Measurements from ENCODE around the gene ZNF540. TPM values are rescaled to one million over a fixed set of nuclear protein-coding genes. Genes with fewer than 3 reads are reported as not detected.
"Not testable (repeated sequence)": the region's sequence is repeated elsewhere in the genome, so short reads cannot be mapped to it uniquely, and the experiment has no call there.

The ZNF540 gene
- total RNA-seq, 1 donor from 2014 or later: 0.41 TPM

DNA sequence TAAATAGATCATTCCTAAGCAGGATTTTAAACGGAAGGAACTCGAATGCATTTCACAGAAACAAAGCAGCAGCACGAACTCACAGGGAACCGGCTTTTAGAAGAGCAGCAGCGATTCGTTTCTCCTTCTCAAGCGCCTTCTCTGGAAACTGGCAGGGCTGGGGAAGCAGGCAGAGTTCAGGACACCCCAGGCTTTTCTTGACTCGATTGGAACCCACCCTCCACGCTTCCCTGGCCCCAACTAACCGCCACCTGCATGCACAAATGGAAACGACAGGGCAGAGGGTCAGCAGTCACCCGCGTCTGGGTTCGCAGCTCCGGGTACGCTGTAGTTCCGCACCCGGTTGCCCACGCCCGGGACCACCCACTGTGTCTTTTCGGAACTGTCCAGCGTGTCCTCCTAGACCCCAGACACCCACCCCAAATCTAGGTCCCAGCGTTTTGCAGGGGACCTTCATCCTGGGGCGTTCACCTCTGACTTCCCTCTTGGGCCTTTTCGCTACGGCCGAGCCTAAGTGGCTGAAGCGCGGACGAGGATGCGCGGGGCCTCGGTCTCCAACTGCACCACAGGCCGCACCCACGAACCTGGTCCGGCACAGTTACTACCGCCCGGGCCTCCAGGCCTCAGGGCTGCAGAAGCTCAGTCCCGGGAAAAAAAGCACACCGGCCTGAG lies 60.1 kb downstream of the ZNF540 start:
- H3K4me1 Mint-ChIP-seq (ENCODE audit: low read depth): peaks cover 22% of the 10 kb centered on the region
- peak; percentile 18 for DNase-seq (ENCODE audit: low spot score)
- H3K36me3 Mint-ChIP-seq (ENCODE audit: low read depth): peaks cover 46% of the 10 kb centered on the region
- intact Hi-C loops (cut with micrococcal nuclease): loop anchor here (1.0 to 2.0 kb wide), 4 partner anchors 60 to 436 kb away; partner anchors contain the start of genes ZNF383, ZNF540, ZNF570 and ZNF571
- H3K27me3 Mint-ChIP-seq (ENCODE audit: low read depth): no peaks in the 10 kb centered on the region
- H3K27ac Mint-ChIP-seq: peak overlapping the region; percentile 93
- peaks cover 34% of the 10 kb centered on the region for H3K9me3 Mint-ChIP-seq
- H3K4me3 Mint-ChIP-seq (ENCODE audit: low read depth): peak overlapping the region; percentile 83

DNA sequence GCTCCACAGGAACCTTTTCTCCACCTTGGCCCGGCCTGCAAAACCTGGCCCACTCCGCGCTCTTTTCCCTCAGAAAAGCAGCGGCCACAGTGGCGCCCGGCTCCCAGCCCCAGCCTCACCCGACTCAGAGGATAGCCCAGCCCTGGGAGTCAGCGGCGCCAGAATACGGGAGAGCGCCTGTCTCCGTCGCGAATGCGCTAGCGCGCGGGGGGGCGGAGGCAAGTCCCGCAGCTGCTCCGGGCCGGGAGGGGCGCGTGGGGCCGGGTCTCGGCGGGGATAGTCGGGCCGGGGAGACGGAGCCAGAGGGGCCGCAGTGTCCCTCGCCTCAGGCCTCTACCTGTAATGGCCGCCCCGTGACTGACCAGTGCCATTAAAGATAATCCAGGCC lies 60.6 kb downstream of the ZNF540 start, which contains the start of gene ZFP30:
ZFP30 (minus strand) TSS at position 165 of the 388 bp plus-strand sequence. CDS start 7,643 bp downstream, outside the sequence.
- peak; percentile 81 for DNase-seq (ENCODE audit: low spot score)
- intact Hi-C loops (cut with micrococcal nuclease): loop anchor here (1.0 to 2.0 kb wide), 4 partner anchors 61 to 436 kb away; partner anchors contain the start of genes ZNF383, ZNF540, ZNF570 and ZNF571
- H3K36me3 Mint-ChIP-seq (ENCODE audit: low read depth): peaks cover 40% of the 10 kb centered on the region
- H3K4me1 Mint-ChIP-seq (ENCODE audit: low read depth): peaks cover 22% of the 10 kb centered on the region
- peaks cover 33% of the 10 kb centered on the region for H3K9me3 Mint-ChIP-seq
- H3K27ac Mint-ChIP-seq: peak within 1 kb of the TSS; percentile 93
- H3K27me3 Mint-ChIP-seq (ENCODE audit: low read depth): no peaks in the 10 kb centered on the region
- peak within 1 kb of the TSS; percentile 83 for H3K4me3 Mint-ChIP-seq (ENCODE audit: low read depth)

DNA sequence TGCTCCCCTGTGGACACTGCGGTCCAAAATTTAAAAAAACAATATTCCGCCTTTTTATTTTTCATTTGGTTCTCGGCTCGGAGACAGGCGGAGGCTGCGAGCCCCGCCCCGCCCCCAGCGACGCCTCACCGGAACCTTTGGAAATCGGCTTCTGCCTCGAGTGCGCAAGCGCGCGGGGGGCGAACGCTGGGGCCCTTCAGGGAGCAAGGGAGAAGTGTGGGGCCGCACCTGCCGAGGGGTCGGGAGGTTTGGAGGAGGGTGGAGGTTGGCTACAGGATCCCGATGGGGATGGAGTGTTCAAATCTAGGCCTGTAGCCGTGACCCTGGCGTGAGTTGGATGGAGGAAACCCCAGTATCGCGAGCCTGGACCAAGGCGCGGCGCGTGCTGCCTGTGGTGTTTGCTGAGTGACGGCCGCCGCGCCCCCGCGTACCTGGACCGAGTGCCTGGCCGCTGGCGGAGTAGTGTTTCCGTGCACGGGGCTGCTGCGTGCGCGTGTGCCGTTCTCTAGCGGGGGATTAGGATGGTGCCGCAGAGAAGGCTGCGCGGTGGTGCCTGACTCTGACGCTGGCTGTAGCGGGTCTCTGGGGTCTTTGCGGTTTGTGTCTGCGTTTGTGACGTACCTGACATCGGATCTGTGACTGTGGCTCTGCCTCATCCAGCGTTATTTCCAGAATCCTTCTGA lies 61.2 kb downstream of the ZNF540 start:
- peak; percentile 85 for DNase-seq (ENCODE audit: low spot score)
- Mint-ChIP-seq H3K9me3 (peaks cover 38% of the 10 kb centered on the region), H3K4me3 (ENCODE audit: low read depth) (peak overlapping the region; percentile 83), H3K27ac (peak overlapping the region; percentile 93), H3K4me1 (ENCODE audit: low read depth) (peaks cover 22% of the 10 kb centered on the region), H3K27me3 (ENCODE audit: low read depth) (no peaks in the 10 kb centered on the region), H3K36me3 (ENCODE audit: low read depth) (peaks cover 35% of the 10 kb centered on the region)
- intact Hi-C loops (cut with micrococcal nuclease): loop anchor here (1.0 to 2.0 kb wide), 4 partner anchors 62 to 437 kb away; partner anchors contain the start of genes ZNF383, ZNF540, ZNF570 and ZNF571

DNA sequence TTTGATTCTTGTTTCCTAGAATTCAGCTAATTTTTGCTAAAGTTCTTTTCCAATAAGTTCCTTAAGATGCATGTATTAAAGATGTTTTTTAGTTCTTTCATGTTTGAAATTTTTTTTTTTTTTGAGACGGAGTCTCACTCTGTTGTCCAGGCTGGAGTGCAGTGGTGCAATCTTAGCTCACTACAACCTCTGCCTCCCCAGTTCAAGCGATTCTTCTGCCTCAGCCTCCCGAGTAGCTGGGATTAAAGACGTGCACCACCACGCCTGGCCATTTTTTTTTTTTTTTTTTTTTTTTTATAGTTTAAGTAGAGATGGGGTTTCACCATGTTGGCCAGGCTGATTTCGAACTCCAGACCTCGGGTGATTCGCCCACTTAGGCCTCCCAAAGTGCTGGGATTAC lies 62.5 kb downstream of the ZNF540 start:
- Mint-ChIP-seq H3K36me3 (ENCODE audit: low read depth) (peaks cover 27% of the 10 kb centered on the region), H3K9me3 (peaks cover 47% of the 10 kb centered on the region), H3K4me3 (ENCODE audit: low read depth) (peak overlapping the region; percentile 83), H3K4me1 (ENCODE audit: low read depth) (peaks cover 22% of the 10 kb centered on the region)
- H3K27ac Mint-ChIP-seq; DNase-seq (ENCODE audit: low spot score); intact Hi-C loops (cut with micrococcal nuclease); H3K27me3 Mint-ChIP-seq (ENCODE audit: low read depth): not testable (repeated sequence)

Other genes starting within 250 kb of the ZNF540 start
- gene ZNF527, start 223.8 kb upstream of the ZNF540 start, total RNA-seq: 3.2 TPM in 2 replicates
- 3.5 and 3.8 TPM in 2 replicates for gene ZNF569, start 127.4 kb upstream of the ZNF540 start, total RNA-seq
- 2.3 and 2.6 TPM in 2 replicates for gene ZNF570, start 125.5 kb upstream of the ZNF540 start, total RNA-seq
- gene ZNF793, start 87.9 kb upstream of the ZNF540 start, total RNA-seq: 0.32 and 0.66 TPM in 2 replicates
- 0.50 and 0.67 TPM in 2 replicates for gene ZNF571, start 84 bp upstream of the ZNF540 start, total RNA-seq
- 10.4 and 12.2 TPM in 2 replicates for gene ZFP30, start 60.6 kb downstream of the ZNF540 start, total RNA-seq
- gene ZNF607, start 124.9 kb downstream of the ZNF540 start, total RNA-seq: 2.7 and 3.0 TPM in 2 replicates
- 3.1 and 3.6 TPM in 2 replicates for gene ZNF573, start 184.7 kb downstream of the ZNF540 start, total RNA-seq

Data from activated T-helper 2 cell treated with anti-CD3 and anti-CD28 coated beads, Interferon-gamma antibody, Interleukin-2, Interleukin-4, amounts not matched to agents 10 μg/mL and 5 μg/mL and 100 μg/mL, durations not matched to agents 14 hours and 24 hours and 36 hours (primary cell).